ENCODE results near the gene RELB. TPM values are rescaled to one million over a fixed set of nuclear protein-coding genes. Genes with fewer than 3 reads are reported as not detected.
A peak's percentile ranks its signal among the peaks of the same experiment; 100 is the strongest.
"Not testable (repeated sequence)": the region's sequence is repeated elsewhere in the genome, so short reads cannot be mapped to it uniquely, and the experiment has no call there.

RELB gene
- total RNA-seq, 2 experiments from 2014 or later: 62.4 to 63.1 TPM

DNA sequence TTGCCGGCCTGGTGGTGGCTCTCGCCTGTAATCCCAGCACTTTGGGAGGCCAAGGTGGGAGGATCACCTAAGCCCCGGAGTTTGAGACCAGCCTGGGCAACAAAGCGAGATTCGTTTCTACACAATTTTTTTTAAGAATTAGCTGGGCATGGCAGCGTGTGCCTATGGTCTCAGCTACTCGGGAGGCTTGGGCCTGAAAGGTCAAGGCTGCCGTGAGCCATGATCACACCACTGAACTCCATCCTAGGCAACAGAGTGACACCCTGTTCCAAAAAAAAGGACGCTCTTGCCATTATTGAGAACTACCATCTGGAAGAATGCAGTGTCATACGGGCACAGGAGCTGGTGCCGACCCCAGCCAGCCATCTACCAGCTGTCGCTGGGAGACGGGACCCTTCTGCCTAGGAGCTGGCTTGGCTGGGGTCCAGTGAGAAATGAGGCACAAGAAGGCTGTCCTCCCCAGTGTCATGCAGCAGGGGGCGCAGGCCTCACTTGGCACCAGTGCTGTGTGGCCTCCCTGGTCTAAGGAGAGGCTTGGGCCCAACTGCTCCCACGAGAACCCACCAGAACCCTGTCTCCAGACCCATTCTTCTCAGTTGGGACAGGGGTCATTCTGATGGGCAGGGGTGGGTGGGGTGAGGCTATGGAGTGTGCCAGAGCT is 12.2 kb upstream of the RELB start:
- peaks cover 12% of the 10 kb centered on the region for H3K36me3 Mint-ChIP-seq
- intact Hi-C loops (cut with micrococcal nuclease): loop anchor here (1.0 kb wide), 1 partner anchor 70 kb away; no protein-coding TSS in a partner anchor

DNA sequence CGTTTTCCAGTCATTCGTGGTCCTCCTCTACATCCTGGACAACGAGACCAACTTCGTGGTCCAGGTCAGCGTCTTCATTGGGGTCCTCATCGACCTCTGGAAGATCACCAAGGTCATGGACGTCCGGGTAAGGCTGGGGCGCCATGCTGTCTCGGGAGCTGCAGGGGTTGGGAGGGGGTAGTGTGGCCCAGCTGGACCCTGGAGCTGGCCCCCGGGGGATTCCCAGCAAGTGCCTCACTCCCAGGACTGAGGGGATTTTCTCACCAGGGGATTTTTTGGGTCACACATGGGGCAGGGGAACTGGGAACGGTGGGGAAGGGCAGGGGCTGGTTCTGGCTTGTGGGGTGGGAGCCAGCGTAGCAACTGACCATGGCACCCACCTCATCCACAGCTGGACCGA is 10.8 kb upstream of the RELB start:
- ChIA-PET POLR2A (no interaction called here), CTCF (interaction anchor here (4.6 kb wide), 1 partner anchor 69 kb away, joined by 48 read pairs; no protein-coding TSS in a partner anchor)
- intact Hi-C loops (cut with micrococcal nuclease): no loop called here
- no peaks in the 10 kb centered on the region for H3K9me3 Mint-ChIP-seq
- H3K27me3 Mint-ChIP-seq: no peaks in the 10 kb centered on the region
- H3K4me3 Mint-ChIP-seq: no peak overlapping the region
- no peak for DNase-seq
- H3K4me1 Mint-ChIP-seq (ENCODE audit: low read depth): no peaks in the 10 kb centered on the region
- H3K27ac Mint-ChIP-seq: no peak overlapping the region
- peaks cover 9% of the 10 kb centered on the region for H3K36me3 Mint-ChIP-seq

More for the DNA sequence above, 12.2 kb upstream of the RELB start:
- no peak overlapping the region for H3K4me3 Mint-ChIP-seq
- ChIA-PET CTCF (interaction anchor here (0.6 to 4.6 kb wide), 18 partner anchors 10 to 261 kb away, joined by 3 to 48 read pairs (median 3); partner anchors contain the start of genes CLASRP and CLPTM1), POLR2A (interaction anchor here (0.5 to 1.4 kb wide), 2 partner anchors 13 to 50 kb away, joined by 3 to 5 read pairs; no protein-coding TSS in a partner anchor)
- H3K4me1 Mint-ChIP-seq (ENCODE audit: low read depth): no peaks in the 10 kb centered on the region
- H3K27me3 Mint-ChIP-seq: no peaks in the 10 kb centered on the region
- H3K27ac Mint-ChIP-seq: no peak overlapping the region
- no peaks in the 10 kb centered on the region for H3K9me3 Mint-ChIP-seq
- peak; percentile 75 for DNase-seq

DNA sequence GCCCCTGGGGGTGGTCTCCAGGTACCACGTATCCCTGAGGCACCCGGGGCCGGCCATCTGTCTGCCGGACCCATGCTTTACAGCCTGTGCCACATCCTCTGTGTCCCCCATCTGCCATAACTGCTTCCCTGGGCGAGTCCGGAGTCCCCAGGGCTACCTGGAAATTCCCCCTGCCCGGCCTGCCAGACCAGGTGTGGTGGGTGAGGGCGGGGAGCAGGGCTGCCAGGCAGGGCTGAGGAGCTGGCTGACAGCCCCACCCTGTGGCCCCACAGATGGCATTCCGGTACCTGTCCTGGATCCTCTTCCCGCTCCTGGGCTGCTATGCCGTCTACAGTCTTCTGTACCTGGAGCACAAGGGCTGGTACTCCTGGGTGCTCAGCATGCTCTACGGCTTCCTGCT is 10.3 kb upstream of the RELB start:
- ChIA-PET CTCF (interaction anchor here (4.6 kb wide), 1 partner anchor 68 kb away, joined by 48 read pairs; no protein-coding TSS in a partner anchor), POLR2A (no interaction called here)
- no peak for DNase-seq
- H3K27me3 Mint-ChIP-seq: no peaks in the 10 kb centered on the region
- no peak overlapping the region for H3K27ac Mint-ChIP-seq
- intact Hi-C loops (cut with micrococcal nuclease): no loop called here
- H3K4me1 Mint-ChIP-seq (ENCODE audit: low read depth): no peaks in the 10 kb centered on the region
- H3K4me3 Mint-ChIP-seq: no peak overlapping the region
- H3K36me3 Mint-ChIP-seq: peaks cover 9% of the 10 kb centered on the region
- H3K9me3 Mint-ChIP-seq: no peaks in the 10 kb centered on the region

DNA sequence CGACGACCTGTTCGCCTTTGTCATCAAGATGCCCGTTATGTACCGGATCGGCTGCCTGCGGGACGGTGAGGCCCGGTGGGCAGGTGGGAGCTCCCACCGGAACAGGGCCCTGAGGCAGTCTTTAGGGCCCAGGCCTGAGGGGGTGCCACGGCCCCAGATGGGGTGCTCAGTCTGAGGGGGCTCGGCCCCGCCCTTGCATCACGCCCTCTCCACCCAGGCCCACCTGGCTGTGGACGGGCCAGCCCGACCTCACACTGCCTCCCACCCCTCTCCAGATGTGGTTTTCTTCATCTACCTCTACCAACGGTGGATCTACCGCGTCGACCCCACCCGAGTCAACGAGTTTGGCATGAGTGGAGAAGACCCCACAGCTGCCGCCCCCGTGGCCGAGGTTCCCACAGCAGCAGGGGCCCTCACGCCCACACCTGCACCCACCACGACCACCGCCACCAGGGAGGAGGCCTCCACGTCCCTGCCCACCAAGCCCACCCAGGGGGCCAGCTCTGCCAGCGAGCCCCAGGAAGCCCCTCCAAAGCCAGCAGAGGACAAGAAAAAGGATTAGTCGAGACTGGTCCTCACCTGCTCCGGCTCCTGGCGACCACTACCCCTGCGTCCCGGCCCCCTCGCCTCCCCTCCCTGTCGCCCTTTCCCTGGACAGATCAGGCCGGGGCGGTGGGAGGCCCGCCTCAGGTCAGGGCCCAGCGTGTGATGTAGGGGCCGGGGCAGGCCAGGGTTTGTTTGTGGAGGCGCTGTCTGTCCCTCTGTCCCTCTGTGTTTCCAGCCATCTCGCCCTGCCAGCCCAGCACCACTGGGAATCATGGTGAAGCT is 8.7 kb upstream of the RELB start:
- Mint-ChIP-seq H3K4me1 (ENCODE audit: low read depth) (no peaks in the 10 kb centered on the region), H3K4me3 (no peak overlapping the region), H3K36me3 (peaks cover 8% of the 10 kb centered on the region), H3K27me3 (no peaks in the 10 kb centered on the region), H3K27ac (no peak overlapping the region), H3K9me3 (no peaks in the 10 kb centered on the region)
- POLR2A ChIA-PET: no interaction called here
- CTCF ChIA-PET: no interaction called here
- no peak for DNase-seq
- intact Hi-C loops (cut with micrococcal nuclease): no loop called here

DNA sequence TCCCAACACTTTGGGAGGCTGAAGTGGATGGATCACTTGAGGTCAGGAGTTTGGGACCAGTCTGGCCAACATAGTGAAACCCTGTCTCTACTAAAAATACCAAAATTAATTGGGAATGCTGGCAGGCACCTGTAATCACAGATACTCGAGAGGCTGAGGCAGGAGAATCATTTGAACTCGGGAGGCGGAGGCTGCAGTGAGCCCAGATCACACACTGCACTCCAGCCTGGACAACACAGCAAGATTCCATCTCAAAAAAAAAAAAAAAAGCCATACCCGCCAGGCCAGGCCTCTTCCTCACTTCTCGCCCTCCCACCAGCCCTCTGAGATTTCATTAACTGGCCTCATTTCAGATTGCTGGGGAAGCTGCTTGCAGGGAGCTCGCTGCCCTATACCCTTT is 7.7 kb upstream of the RELB start:
- H3K36me3 Mint-ChIP-seq: peaks cover 4% of the 10 kb centered on the region
- no peak overlapping the region for H3K4me3 Mint-ChIP-seq
- H3K4me1 Mint-ChIP-seq (ENCODE audit: low read depth): no peaks in the 10 kb centered on the region
- no peaks in the 10 kb centered on the region for H3K9me3 Mint-ChIP-seq
- DNase-seq: no peak
- no peaks in the 10 kb centered on the region for H3K27me3 Mint-ChIP-seq
- ChIA-PET CTCF (no interaction called here), POLR2A (interaction anchor here (0.6 kb wide), 1 partner anchor 57 kb away, joined by 4 read pairs; no protein-coding TSS in a partner anchor)
- intact Hi-C loops (cut with micrococcal nuclease): no loop called here
- peak overlapping the region; percentile 42 for H3K27ac Mint-ChIP-seq

DNA sequence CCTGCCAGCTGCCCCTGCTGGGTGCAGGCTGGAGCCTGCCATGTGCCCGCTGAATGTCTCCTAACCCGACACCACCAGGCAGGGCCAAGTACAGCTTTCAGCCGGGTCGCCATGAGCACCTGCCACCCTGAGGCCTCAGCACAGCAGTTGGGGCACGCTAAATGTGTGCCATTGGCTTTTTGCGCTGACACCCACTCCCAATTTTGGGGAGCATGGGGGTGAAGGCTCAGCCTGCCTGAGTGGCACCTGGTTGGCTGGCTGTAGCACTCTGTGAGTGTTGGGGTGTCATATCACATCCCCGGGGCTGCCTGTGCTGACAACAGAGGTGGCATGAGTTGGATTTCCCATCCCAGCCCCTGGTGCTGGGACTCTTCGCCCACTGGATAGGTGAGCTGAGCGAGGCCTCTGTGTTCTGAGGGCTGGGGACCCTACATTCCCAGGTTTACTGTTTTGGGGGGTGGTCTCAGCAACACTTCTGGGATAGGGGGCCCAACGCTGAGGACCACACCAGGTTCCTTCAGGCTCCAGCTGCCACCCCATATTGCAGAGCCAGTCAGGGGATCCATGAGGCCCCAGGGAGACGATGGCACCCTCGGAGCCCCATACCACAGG is 7.2 kb upstream of the RELB start:
- ChIA-PET CTCF (interaction anchor here (1.2 kb wide), 1 partner anchor 66 kb away, joined by 3 read pairs; no protein-coding TSS in a partner anchor), POLR2A (interaction anchor here (0.6 kb wide), 1 partner anchor 57 kb away, joined by 4 read pairs; no protein-coding TSS in a partner anchor)
- H3K27me3 Mint-ChIP-seq: no peaks in the 10 kb centered on the region
- no peaks in the 10 kb centered on the region for H3K9me3 Mint-ChIP-seq
- no peaks in the 10 kb centered on the region for H3K4me1 Mint-ChIP-seq (ENCODE audit: low read depth)
- DNase-seq: no peak
- H3K36me3 Mint-ChIP-seq: peaks cover 2% of the 10 kb centered on the region
- H3K27ac Mint-ChIP-seq: peak overlapping the region; percentile 42
- intact Hi-C loops (cut with micrococcal nuclease): no loop called here
- H3K4me3 Mint-ChIP-seq: no peak overlapping the region

DNA sequence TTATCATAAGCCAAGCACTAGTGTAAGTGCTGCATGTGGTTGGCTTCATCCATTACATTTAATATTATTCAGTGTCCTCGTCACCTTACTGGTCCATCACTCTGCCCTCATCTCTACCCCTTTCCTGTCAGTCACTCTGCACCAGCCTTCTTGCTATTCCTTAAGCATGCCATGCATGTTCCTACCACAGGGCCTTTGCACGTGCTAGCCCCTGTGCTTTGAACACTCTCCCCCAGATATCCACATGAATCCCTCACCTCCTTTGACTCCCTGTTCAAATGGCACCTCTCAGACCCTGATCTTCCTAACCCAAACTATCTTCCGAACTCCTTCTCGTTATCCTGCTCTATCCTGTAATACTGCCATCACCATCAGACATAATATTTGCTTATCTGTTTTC is 3.2 kb upstream of the RELB start:
- intact Hi-C loops (cut with micrococcal nuclease): no loop called here
- H3K4me3 Mint-ChIP-seq: no peak overlapping the region
- peaks cover 16% of the 10 kb centered on the region for H3K4me1 Mint-ChIP-seq (ENCODE audit: low read depth)
- H3K27me3 Mint-ChIP-seq: no peaks in the 10 kb centered on the region
- H3K9me3 Mint-ChIP-seq: no peaks in the 10 kb centered on the region
- ChIA-PET POLR2A (no interaction called here), CTCF (interaction anchor here (1.3 kb wide), 1 partner anchor 62 kb away, joined by 5 read pairs; no protein-coding TSS in a partner anchor)
- peaks cover 2% of the 10 kb centered on the region for H3K36me3 Mint-ChIP-seq
- DNase-seq: no peak
- H3K27ac Mint-ChIP-seq: no peak overlapping the region

DNA sequence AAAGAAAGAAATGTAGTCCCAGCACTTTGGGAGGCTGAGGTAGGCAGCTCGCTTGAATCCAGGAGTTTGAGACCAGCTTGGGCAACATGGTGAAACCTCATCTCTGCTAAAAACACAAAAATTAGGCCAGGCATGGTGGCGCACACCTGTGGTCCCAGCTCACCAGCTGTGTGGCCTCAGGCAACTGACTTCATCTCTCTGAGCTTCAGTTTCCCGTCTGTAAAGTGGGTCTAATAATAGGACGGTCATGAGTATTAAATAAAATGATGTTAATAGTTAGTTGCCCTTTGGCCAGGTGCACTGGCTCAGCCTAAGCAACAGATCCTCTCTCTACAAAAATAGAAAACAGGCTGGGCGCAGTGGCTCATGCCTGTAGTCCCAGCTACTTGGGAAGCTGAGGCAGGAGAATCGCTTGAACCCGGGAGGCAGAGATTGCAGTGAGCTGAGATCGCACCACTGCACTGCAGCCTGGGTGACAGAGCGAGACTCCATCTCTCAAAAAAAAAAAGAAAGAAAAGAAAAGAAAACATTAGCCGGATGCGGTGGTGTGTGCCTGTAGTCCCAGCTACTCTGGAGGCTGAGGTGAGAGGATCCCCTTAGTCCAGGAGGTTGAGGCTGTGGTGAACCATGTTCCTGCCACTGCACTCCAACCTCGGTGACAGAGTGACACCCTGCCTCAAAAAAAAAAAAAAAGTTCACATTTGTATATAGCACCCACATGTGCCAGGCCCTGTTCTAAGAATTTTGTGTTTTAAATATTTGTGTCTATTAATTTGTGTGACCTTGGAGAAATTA is 1.9 kb upstream of the RELB start:
- ChIA-PET POLR2A (interaction anchor here (0.6 to 0.7 kb wide), 2 partner anchors 39 to 144 kb away, joined by 3 read pairs; no protein-coding TSS in a partner anchor), CTCF (interaction anchor here (1.8 to 2.0 kb wide), 2 partner anchors 10 to 60 kb away, joined by 9 read pairs; no protein-coding TSS in a partner anchor)
- DNase-seq; H3K9me3 Mint-ChIP-seq; H3K36me3 Mint-ChIP-seq; intact Hi-C loops (cut with micrococcal nuclease); H3K27me3 Mint-ChIP-seq; H3K4me3 Mint-ChIP-seq: not testable (repeated sequence)
- Mint-ChIP-seq H3K4me1 (ENCODE audit: low read depth) (peaks cover 18% of the 10 kb centered on the region), H3K27ac (peak overlapping the region; percentile 81)

DNA sequence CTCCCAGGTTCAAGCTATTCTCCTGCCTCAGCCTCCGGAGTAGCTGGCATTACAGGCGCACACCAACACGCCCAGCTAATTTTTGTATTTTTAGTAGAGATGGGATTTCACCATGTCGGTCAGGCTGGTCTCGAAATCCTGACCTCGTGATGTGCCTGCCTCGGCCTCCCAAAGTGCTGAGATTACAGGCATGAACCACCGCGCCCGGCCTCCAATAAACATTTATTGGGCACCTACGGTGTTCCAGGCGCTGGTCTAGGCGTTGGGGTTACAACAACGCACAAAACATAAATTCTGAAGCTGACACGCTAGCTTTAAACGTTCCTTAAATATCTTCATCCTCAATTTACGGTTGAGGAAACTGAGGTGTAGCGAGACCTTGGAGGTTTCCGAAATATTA is 599 bp upstream of the RELB start:
- ChIA-PET CTCF (interaction anchor here (1.8 to 2.0 kb wide), 2 partner anchors 12 to 59 kb away, joined by 9 read pairs; no protein-coding TSS in a partner anchor), POLR2A (interaction anchor here (0.7 to 1.0 kb wide), 2 partner anchors 38 to 225 kb away, joined by 3 to 4 read pairs; partner anchors contain the start of gene CLASRP)
- Mint-ChIP-seq H3K4me1 (ENCODE audit: low read depth) (peaks cover 18% of the 10 kb centered on the region), H3K4me3 (peak overlapping the region; percentile 54), H3K27ac (peak overlapping the region; percentile 81)
- not testable (repeated sequence) for H3K9me3 Mint-ChIP-seq, H3K27me3 Mint-ChIP-seq, DNase-seq, H3K36me3 Mint-ChIP-seq
- intact Hi-C loops (cut with micrococcal nuclease): loop anchor here (1.0 to 5.0 kb wide), 2 partner anchors 110 to 253 kb away; partner anchors contain the start of gene BCL3

DNA sequence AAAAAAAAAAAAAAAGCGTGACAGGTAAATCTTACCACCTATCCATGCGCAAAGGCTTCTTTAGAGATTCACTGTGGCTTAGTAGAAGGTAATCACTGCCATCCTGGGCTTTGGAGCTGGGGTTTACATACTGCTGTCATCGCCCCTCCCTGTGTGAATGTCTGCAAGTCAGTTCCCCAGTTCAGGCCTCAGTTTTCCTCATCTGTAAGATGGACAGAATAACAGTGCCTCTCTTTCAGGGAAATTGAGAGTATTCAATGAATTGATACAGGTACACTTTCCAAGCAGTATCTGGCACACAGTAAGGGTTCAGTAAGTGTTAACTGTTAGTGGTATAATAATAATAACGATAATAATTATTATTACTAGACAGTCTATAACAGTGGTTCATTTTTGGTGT is 2.2 kb downstream of the RELB start:
- peaks cover 24% of the 10 kb centered on the region for H3K4me1 Mint-ChIP-seq (ENCODE audit: low read depth)
- H3K27me3 Mint-ChIP-seq: no peaks in the 10 kb centered on the region
- H3K4me3 Mint-ChIP-seq: peak overlapping the region; percentile 27
- no peak overlapping the region for H3K27ac Mint-ChIP-seq
- intact Hi-C loops (cut with micrococcal nuclease): loop anchor here (5.0 kb wide), 1 partner anchor 256 kb away; the partner anchor contains the start of gene BCL3
- CTCF ChIA-PET: no interaction called here
- no peaks in the 10 kb centered on the region for H3K9me3 Mint-ChIP-seq
- peaks cover 20% of the 10 kb centered on the region for H3K36me3 Mint-ChIP-seq
- no peak for DNase-seq
- POLR2A ChIA-PET: no interaction called here

DNA sequence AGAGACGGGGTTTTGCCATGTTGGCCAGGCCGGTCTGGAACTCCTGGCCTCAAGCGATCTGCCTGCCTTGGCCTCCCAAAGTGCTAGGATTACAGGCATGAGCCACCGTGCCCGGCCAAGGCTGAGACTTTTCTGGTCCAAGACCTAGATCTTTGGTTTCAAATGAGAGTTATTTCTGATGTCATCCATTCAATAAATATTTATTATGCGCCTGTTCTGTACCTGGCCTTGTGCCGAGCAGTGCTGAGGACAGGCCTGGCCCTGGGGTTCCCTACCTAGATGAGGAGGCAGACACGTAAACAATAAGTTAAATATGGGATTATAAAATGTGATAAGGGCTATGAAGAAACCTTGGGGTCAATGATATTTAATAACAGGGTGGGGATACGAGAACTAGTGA is 4.5 kb downstream of the RELB start:
- Mint-ChIP-seq H3K27ac (no peak overlapping the region), H3K27me3 (no peaks in the 10 kb centered on the region), H3K36me3 (peaks cover 24% of the 10 kb centered on the region), H3K4me1 (ENCODE audit: low read depth) (peaks cover 23% of the 10 kb centered on the region), H3K9me3 (no peaks in the 10 kb centered on the region), H3K4me3 (no peak overlapping the region)
- POLR2A ChIA-PET: no interaction called here
- no peak for DNase-seq
- CTCF ChIA-PET: no interaction called here
- intact Hi-C loops (cut with micrococcal nuclease): no loop called here
